HCT116 (cell line): Measurements from ENCODE around the gene HNRNPU. TPM values are rescaled to one million over a fixed set of nuclear protein-coding genes. Genes with fewer than 3 reads are reported as not detected.

Experiments
- ATAC-seq: fragments of 200-7000 bp; cut with Tn5 transposase; 2 replicates; pipeline ENCODE4 v1.9.1; 2020; ENCODE audit warnings: mild to moderate bottlenecking, moderate library complexity
- BruUV-seq: library from RNA; stranded (reverse); fragments of 400-500 nt; replicated peaks from 2 replicates; lab custom pipeline; 2021; lab: Mats Ljungman, UMichigan
- CTCF ChIA-PET: fragments of 300-600 bp; sonication (Branson Sonifier 250); formaldehyde crosslinking; loops from one replicate; lab custom pipeline; 2021; ENCODE audit warnings: antibody characterized with exemption; lab: Charles Lee
- POLR2A ChIA-PET: fragments of 300-600, 350-600 bp; sonication (Branson Sonifier 250); formaldehyde crosslinking; loops from one replicate; lab custom pipeline; 2021; ENCODE audit warnings: antibody characterized with exemption; lab: Charles Lee
- RAD21 ChIA-PET, 2 experiments: fragments of 300-600 bp; sonication (Branson Sonifier 250); formaldehyde crosslinking; loops; one replicate each; lab custom pipeline; 2023; ENCODE audit warnings: low total read pairs in 2 of 2; ENCODE audit not compliant: uncharacterized antibody in 2 of 2, unreplicated experiment in 2 of 2, low non-redundant PET in 1 of 2; lab: Charles Lee
- DNase-seq: peaks from one replicate; pipeline ENCODE4 v3.0.0-alpha.2; 2010; ENCODE audit warnings: low read depth, low spot score
- H2AFZ ChIP-seq: fragments of 200-600 bp; shearing (Covaris generic), sonication (generic); 2 replicates; pipeline ENCODE4 v1.6.1; 2017; ENCODE audit warnings: low read depth, mixed run types, mixed read lengths, antibody characterized with exemption, low read length; ENCODE audit not compliant: poor library complexity, severe bottlenecking
- H3K27ac ChIP-seq: 2 replicates; pipeline ENCODE4 v1.5.1; 2012; ENCODE audit warnings: low read depth, low read length
- H3K27me3 ChIP-seq: fragments of 200-600 bp; sonication (generic); 2 replicates; pipeline ENCODE4 v1.6.1; 2016; ENCODE audit warnings: mixed run types, low read length, mixed read lengths; ENCODE audit not compliant: insufficient read depth
- H3K36me3 ChIP-seq, 2 experiments: fragments of 200-500 bp in 1 of 2; fragments of 200-600 bp in 1 of 2; sonication (Bioruptor generic) in 1 of 2; sonication (generic) in 1 of 2; 2 replicates each; pipeline versions ENCODE4 v1.5.1 to v1.6.1; 2014 to 2016; ENCODE audit warnings: low read length in 2 of 2, inconsistent platforms in 1 of 2, mixed read lengths in 1 of 2, mixed run types in 1 of 2; ENCODE audit not compliant: insufficient read depth in 2 of 2, control insufficient read depth in 1 of 2
- H3K4me1 ChIP-seq, 2 experiments: fragments of 200-600 bp in 1 of 2; sonication (generic) in 1 of 2; 2 replicates each; pipeline versions ENCODE4 v1.5.1 to v1.6.1; 2012 to 2017; ENCODE audit warnings: low read length in 2 of 2, inconsistent platforms in 1 of 2, mild to moderate bottlenecking in 1 of 2, mixed read lengths in 1 of 2, mixed run types in 1 of 2, moderate library complexity in 1 of 2; ENCODE audit not compliant: insufficient read depth in 2 of 2, control insufficient read depth in 1 of 2
- H3K4me2 ChIP-seq: fragments of 200-600 bp; sonication (generic); 2 replicates; pipeline ENCODE4 v1.6.1; 2017; ENCODE audit warnings: mixed run types, low read length, mixed read lengths
- H3K4me3 ChIP-seq, 2 experiments: fragments of 200-600 bp in 1 of 2; sonication (generic) in 1 of 2; replicated peaks in 1 of 2; 2 replicates each; pipeline ENCODE4 v1.5.1; 2011 to 2016; ENCODE audit warnings: low read length in 2 of 2, control low read depth in 1 of 2, low read depth in 1 of 2, mild to moderate bottlenecking in 1 of 2, mixed read lengths in 1 of 2, mixed run types in 1 of 2
- H3K79me2 ChIP-seq: fragments of 200-600 bp; sonication (generic); 2 replicates; pipeline ENCODE4 v1.6.1; 2017; ENCODE audit warnings: mild to moderate bottlenecking, mixed run types, low read length, moderate library complexity, mixed read lengths; ENCODE audit not compliant: insufficient read depth
- H3K9ac ChIP-seq: fragments of 200-600 bp; sonication (generic); 2 replicates; pipeline ENCODE4 v1.6.1; 2016; ENCODE audit warnings: low read length, mixed read lengths
- H3K9me2 ChIP-seq: fragments of 200-600 bp; sonication (generic), shearing (Covaris generic); 2 replicates; pipeline ENCODE4 v1.6.1; 2017; ENCODE audit warnings: mixed run types, mild to moderate bottlenecking, moderate library complexity; ENCODE audit not compliant: insufficient read depth
- H3K9me3 ChIP-seq, 2 experiments: fragments of 200-500 bp in 1 of 2; fragments of 200-600 bp in 1 of 2; sonication (Bioruptor generic) in 1 of 2; sonication (generic) in 1 of 2; 2 replicates each; pipeline ENCODE4 v1.6.1; 2014 to 2017; ENCODE audit warnings: low read length in 2 of 2, mixed read lengths in 2 of 2, inconsistent platforms in 1 of 2, low read depth in 1 of 2, mild to moderate bottlenecking in 1 of 2, mixed run types in 1 of 2, moderate library complexity in 1 of 2; ENCODE audit not compliant: control insufficient read depth in 1 of 2, insufficient read depth in 1 of 2
- H4K20me1 ChIP-seq: fragments of 200-600 bp; sonication (generic), shearing (Covaris generic); 2 replicates; pipeline ENCODE4 v1.6.1; 2017; ENCODE audit warnings: mixed run types, mild to moderate bottlenecking, moderate library complexity; ENCODE audit not compliant: insufficient read depth
- ATF3 ChIP-seq: IDR thresholded peaks from 2 replicates; pipeline ENCODE4 v1.6.1; 2012
- CBX3 ChIP-seq: IDR thresholded peaks from 2 replicates; pipeline ENCODE4 v1.6.1; 2012; ENCODE audit warnings: low read depth
- CEBPB ChIP-seq: IDR thresholded peaks from 2 replicates; pipeline ENCODE4 v1.6.1; 2012; ENCODE audit warnings: low read depth
- EGR1 ChIP-seq: IDR thresholded peaks from 2 replicates; pipeline ENCODE4 v1.6.1; 2012; ENCODE audit warnings: low read depth
- ELF1 ChIP-seq: IDR thresholded peaks from 2 replicates; pipeline ENCODE4 v1.6.1; 2012; ENCODE audit warnings: low read depth, borderline replicate concordance
- EZH2 ChIP-seq: fragments of 200-600 bp; sonication (generic); IDR thresholded peaks from 2 replicates; pipeline ENCODE4 v1.6.1; 2017; ENCODE audit warnings: antibody characterized with exemption, mixed run types
- EZH2phosphoT487 ChIP-seq: fragments of 200-600 bp; IDR thresholded peaks from 2 replicates; pipeline ENCODE4 v1.6.1; 2018; ENCODE audit warnings: antibody characterized with exemption, borderline replicate concordance
- FOSL1 ChIP-seq: IDR thresholded peaks from 2 replicates; pipeline ENCODE4 v1.6.1; 2012; ENCODE audit warnings: low read depth
- JUND ChIP-seq: IDR thresholded peaks from 2 replicates; pipeline ENCODE4 v1.6.1; 2012
- MAX ChIP-seq: IDR thresholded peaks from 2 replicates; pipeline ENCODE4 v1.6.1; 2012
- POLR2A ChIP-seq: IDR thresholded peaks from 2 replicates; pipeline ENCODE4 v1.7.0; 2011; ENCODE audit warnings: borderline replicate concordance; ENCODE audit not compliant: insufficient read depth, insufficient read length; ENCODE audit errors: extremely low read depth
- POLR2AphosphoS5 ChIP-seq: IDR thresholded peaks from 2 replicates; pipeline ENCODE4 v1.6.1; 2011; ENCODE audit warnings: mild to moderate bottlenecking, low read depth, low read length, moderate library complexity
- RAD21 ChIP-seq: IDR thresholded peaks from 2 replicates; pipeline ENCODE4 v1.6.1; 2012; ENCODE audit warnings: low read depth, mild to moderate bottlenecking
- REST ChIP-seq: IDR thresholded peaks from 2 replicates; pipeline ENCODE4 v1.6.1; 2012; ENCODE audit warnings: low read depth
- SIN3A ChIP-seq: IDR thresholded peaks from 2 replicates; pipeline ENCODE4 v1.6.1; 2012; ENCODE audit warnings: low read depth
- SRF ChIP-seq: IDR thresholded peaks from 2 replicates; pipeline ENCODE4 v1.6.1; 2012; ENCODE audit warnings: low read depth
- TCF7L2 ChIP-seq: IDR thresholded peaks from 2 replicates; pipeline ENCODE4 v1.7.0; 2011; ENCODE audit warnings: borderline replicate concordance, inconsistent platforms; ENCODE audit not compliant: insufficient read depth, insufficient read length; ENCODE audit errors: extremely low read depth
- YY1 ChIP-seq: IDR thresholded peaks from 2 replicates; pipeline ENCODE4 v1.6.1; 2011; ENCODE audit warnings: low read length, low read depth, moderate library complexity, mild to moderate bottlenecking; ENCODE audit not compliant: insufficient replicate concordance; ENCODE audit errors: extremely low read depth
- ZBTB33 ChIP-seq: IDR thresholded peaks from 2 replicates; pipeline ENCODE4 v1.6.1; 2011; ENCODE audit warnings: mild to moderate bottlenecking, low read length, moderate library complexity; ENCODE audit not compliant: insufficient replicate concordance; ENCODE audit errors: extremely low read depth
- ZFX ChIP-seq: fragments of 450-650 bp; IDR thresholded peaks from 2 replicates; pipeline ENCODE4 v1.6.1; 2017
- ZNF274 ChIP-seq: fragments of 200-500 bp; sonication (Bioruptor generic); IDR thresholded peaks from 2 replicates; pipeline ENCODE4 v1.6.1; 2014; ENCODE audit warnings: mild to moderate bottlenecking, low read depth, low read length, inconsistent platforms
- intact Hi-C: fragments of 100-400 bp; cut with micrococcal nuclease; formaldehyde crosslinking; loops from 2 replicates; pipeline ENCODE4 v1.10.0; 2022
- total RNA-seq: library from RNA; stranded (reverse); gene quantifications from one replicate; pipeline ENCODE4 v1.2.1, GENCODE V29; 2021; ENCODE audit not compliant: unreplicated experiment

HNRNPU gene
- total RNA-seq, 1 experiment from 2014 or later = 424 TPM

- DNase-seq (peak; percentile 75), ATAC-seq (peak; percentile 44)
- H2AFZ ChIP-seq = no peak overlapping the region
- H3K36me3 ChIP-seq = peaks cover 4 to 7% of the 10 kb centered on the region in 2 experiments; a peak in 1 of 4 replicates
- peaks cover 42% of the 10 kb centered on the region for H3K79me2 ChIP-seq
- H3K9me3 ChIP-seq = no peaks in the 10 kb centered on the region
- intact Hi-C loops = loop anchor here (2.0 to 10.0 kb wide), 3 partner anchors 136 to 1320 kb away; partner anchors contain the start of gene DESI2
- H3K9me2 ChIP-seq = no peaks in the 10 kb centered on the region
- no peaks in the 10 kb centered on the region; the same call in 1 of the 2 replicates for H4K20me1 ChIP-seq
- peak overlapping the region; percentile 89 for H3K27ac ChIP-seq
- H3K4me3 ChIP-seq = peak overlapping the region; percentile 88 to 91
- TF ChIP-seq ZFX (no peak), POLR2A (peak; percentile 72), FOSL1 (no peak), SRF (no peak), REST (no peak), POLR2AphosphoS5 (peak; percentile 8; the same call in 1 of the 2 replicates), SIN3A (peak; percentile 80), TCF7L2 (peak; percentile 46), CBX3 (peak; percentile 72), CEBPB (peak; percentile 84), ELF1 (no peak), EZH2phosphoT487 (no peak), YY1 (peak; percentile 89), EGR1 (peak; percentile 22; the same call in 1 of the 2 replicates), ZNF274 (no peak), JUND (peak; percentile 31; the same call in 1 of the 2 replicates), EZH2 (no peak), MAX (peak; percentile 89), RAD21 (no peak), ZBTB33 (no peak), ATF3 (no peak)
- TF ChIP-seq, all 23 proteins: peak for 10
- CTCF ChIA-PET = no interaction called here
- Histone ChIP-seq H3K9ac (peak overlapping the region; percentile 94), H3K4me2 (peak overlapping the region; percentile 86), H3K27me3 (no peaks in the 10 kb centered on the region), H3K4me1 (peaks cover 18 to 63% of the 10 kb centered on the region in 2 experiments)
- POLR2A ChIA-PET = interaction anchor here (0.6 to 2.5 kb wide), 6 partner anchors 12 to 207 kb away, joined by 3 to 10 read pairs (median 4); no protein-coding TSS in a partner anchor
- RAD21 ChIA-PET = interaction anchor here (0.8 to 1.0 kb wide), 2 partner anchors 28 to 33 kb away, joined by 3 to 4 read pairs; no protein-coding TSS in a partner anchor
- TSS peak; percentile 80 for BruUV-seq
Observed at GRCh38 chr1:244834543-244835275, 29.6 kb downstream of the HNRNPU start.
